DLD1 (cell line): ENCODE data around the gene MAP2K1.
"Not testable (repeated sequence)": the region's sequence is repeated elsewhere in the genome, so short reads cannot be mapped to it uniquely, and the experiment has no call there.

Experiments used
- in situ Hi-C: cut with HindIII; loops from 2 replicates; pipeline ENCODE4 v1.10.0; 2017; ENCODE audit warnings: low sequenced_read_pairs

The MAP2K1 gene

GRCh38 chr15:66502491-66502890, 115.8 kb downstream of the MAP2K1 start:
- in situ Hi-C loops = no loop called here

- in situ Hi-C loops = not testable (repeated sequence)
Observed at GRCh38 chr15:66503041-66503648, 116.4 kb downstream of the MAP2K1 start.

GRCh38 chr15:66503780-66504562, 117.3 kb downstream of the MAP2K1 start:
- in situ Hi-C loops = no loop called here

GRCh38 chr15:66504563-66505429, 118.1 kb downstream of the MAP2K1 start, which contains the start of the genes RPL4 and ZWILCH:
TSS of gene RPL4 (minus strand) at chr15:66504855. CDS start at chr15:66504790, 65 bp downstream.
TSS of gene ZWILCH (plus strand) at chr15:66505326. CDS start at chr15:66505339, 13 bp downstream.
- in situ Hi-C loops = no loop called here

GRCh38 chr15:66505430-66505811, 118.7 kb downstream of the MAP2K1 start:
- in situ Hi-C loops = no loop called here

DNA sequence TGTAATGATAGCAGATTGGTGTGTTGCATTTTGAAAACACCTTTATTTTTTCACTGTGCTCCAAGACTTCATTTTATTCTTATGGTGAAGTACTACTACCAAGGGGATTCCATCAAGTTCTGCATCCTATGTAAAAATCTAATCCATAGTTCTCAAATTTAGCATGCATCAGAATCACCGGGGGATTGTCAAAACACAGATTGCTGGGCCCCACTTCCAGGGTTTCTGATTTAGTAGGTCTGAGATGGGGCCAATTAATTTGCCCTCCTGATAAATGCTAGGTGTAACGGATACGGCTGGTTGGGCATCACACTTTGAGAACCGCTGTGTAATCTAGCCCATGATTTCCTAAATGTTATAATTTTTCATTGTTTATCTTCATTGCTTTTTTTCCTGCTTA, 119.1 kb downstream of the MAP2K1 start:
- in situ Hi-C loops = no loop called here

DNA sequence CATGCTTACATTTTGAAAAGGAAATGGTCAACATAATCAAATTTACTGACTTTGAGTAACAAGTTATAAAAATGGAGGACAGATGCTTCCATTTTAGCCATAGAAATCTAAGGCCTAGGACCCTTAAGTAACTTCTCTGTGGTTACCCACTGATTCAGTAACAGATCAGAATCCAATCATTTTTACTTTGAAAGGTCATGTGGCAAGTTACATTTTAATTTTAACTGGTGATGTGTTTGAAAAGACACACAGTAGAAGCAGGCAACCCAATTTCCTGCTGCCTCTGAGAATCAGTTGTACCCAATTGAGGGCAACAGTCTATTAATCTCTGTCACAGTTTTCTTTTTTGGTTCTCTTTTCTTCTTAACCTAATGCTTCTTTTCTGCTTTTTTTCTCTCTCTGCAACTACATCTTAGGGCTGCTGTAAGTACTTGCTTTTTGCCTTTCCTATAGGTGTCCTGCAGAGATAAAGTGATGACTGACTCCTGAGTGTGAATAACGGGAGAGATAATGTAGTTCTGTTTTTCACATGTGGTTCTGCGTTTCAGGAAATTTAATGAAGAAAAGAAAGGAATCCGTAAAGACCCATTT, 121.7 kb downstream of the MAP2K1 start:
- in situ Hi-C loops = no loop called here

- in situ Hi-C loops = no loop called here
Observed at GRCh38 chr15:66514586-66514985, 127.9 kb downstream of the MAP2K1 start.

DNA sequence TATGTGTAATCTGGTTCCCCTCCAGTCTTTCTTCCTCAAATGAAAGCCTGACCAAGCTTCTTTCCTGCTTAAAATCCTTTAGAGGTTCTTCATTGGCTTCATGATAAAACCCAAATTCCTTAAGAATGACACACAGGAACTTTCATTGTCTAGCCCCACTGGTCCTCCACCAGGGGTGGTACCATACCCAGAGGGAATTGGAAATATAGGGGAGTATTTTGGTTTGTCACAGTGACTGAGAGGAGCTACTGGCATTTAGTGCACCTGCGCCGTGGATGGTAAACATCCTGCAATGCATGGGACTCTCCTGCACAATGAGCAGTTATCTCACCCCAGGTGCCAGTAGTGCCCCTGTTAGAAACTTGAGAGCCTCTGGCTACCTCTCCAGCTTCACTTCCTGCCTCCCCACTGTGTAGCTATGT, 129.2 kb downstream of the MAP2K1 start:
- in situ Hi-C loops = no loop called here

- in situ Hi-C loops = no loop called here
Observed at GRCh38 chr15:66523926-66524325, 137.2 kb downstream of the MAP2K1 start.

DNA sequence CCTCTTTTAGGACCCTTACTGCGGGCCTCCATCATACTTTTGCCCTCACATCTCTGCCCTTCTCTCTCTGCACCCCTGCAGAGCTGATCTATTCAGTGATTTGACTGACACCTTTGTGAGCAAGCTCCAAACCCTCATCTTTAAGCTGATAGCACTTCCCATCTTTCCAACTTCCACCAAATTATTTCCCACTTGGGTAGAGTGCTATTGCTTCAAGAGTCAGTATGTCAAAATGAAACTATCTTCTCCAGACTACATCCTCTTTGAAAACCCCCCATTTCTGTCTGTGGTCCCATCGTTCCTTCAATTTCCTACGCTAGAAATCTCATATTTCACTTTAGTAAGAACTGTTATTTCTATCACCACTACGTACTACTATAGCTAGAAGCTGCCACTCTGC, 138.1 kb downstream of the MAP2K1 start:
- in situ Hi-C loops = no loop called here

DNA sequence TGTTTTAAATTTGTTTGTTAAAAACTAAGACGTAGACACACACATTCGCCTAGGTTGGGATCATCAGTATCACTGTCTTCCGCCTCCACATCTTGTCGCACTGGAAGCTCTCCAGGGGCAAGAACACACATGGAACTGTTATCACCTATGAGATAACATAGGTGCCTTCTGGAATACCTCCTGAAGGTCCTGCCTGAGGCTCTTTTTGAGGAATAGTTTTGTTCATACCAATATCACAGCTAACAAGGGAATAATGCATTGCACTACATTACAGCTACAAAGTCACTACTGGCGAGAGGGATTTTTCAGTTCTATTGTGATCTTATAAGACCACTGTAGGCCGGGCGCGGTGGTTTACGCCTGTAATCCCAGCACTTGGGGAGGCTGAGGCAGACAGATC, 148.3 kb downstream of the MAP2K1 start:
- in situ Hi-C loops = no loop called here
